ENCODE results near the gene CAMTA1.

Gene CAMTA1

DNA sequence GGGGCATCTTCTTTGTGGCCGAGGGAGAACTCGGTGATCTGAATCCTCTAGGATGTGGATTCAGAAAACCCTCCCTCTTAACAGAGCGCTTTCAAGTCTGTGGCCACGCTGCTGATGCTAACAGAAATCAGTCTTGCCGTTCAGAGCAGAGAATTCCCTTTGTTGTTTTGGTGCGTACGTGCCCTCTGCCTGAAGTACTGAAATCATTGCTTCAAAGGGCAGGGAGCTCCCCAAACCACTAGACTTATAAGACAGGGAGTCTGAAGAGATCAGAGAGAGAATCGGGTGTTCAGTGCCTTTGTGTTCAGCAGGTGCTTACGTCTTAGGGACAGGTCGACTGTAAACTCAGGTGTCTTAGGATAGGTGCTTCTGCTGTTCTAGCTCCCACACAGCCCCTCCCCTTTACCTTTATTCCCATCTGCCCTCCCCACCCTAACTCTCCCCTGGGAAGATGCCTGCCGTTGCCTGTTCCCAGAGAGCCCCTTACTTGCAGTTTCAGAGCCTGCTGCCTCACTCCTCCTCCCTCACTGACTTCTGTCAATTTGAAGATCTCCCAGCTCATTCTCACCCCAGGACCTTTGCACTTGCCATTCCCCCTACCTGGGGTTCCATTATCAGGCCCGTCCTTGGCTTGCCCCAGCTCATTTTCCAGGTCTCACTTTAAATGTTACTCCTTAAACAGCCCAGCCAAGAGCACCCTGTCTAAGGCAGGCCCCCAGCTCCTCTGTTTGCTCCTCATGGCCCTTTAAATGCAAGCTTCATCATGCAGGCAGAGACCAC, 143.0 kb downstream of the CAMTA1 start:
- H3K4me3 ChIP-seq (ENCODE audit: low read depth, low read length) = no peak overlapping the region
- no peak for TF ChIP-seq CTCF (IDR thresholded peaks at IDR 0.05; ENCODE audit: low read depth, low read length)

GRCh38 chr1:6930732-6931300, 145.6 kb downstream of the CAMTA1 start:
- no peak overlapping the region for H3K4me3 ChIP-seq (ENCODE audit: low read depth, low read length)
- no peak for TF ChIP-seq CTCF (IDR thresholded peaks at IDR 0.05; ENCODE audit: low read depth, low read length)

DNA sequence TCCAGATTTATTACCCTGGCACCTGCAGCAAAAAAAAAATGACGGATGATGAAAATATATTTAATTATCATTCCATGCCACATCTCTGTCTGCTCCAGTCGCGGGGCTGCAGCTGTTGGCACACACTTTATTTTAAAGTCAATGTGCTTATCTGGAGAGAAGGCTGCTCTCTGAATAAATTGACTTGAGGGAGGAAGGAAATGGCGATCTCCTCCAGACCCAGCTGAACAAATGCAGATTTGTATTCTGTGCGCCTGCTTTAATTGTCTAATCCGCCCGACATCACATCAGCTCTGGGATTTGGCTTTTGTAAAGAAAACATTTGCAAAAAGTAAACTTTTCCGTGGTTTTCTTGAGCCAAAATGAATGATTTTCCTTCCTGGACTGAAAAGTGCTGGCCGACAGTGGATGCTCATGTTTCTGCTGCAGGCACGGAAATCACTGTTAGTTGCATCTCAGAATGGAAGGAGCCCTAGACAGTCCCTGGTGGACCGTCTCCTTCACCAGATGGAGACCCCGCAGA, 150.2 kb downstream of the CAMTA1 start:
- TF ChIP-seq CTCF (IDR thresholded peaks at IDR 0.05; ENCODE audit: low read depth, low read length) = no peak
- no peak overlapping the region for H3K4me3 ChIP-seq (ENCODE audit: low read depth, low read length)

DNA sequence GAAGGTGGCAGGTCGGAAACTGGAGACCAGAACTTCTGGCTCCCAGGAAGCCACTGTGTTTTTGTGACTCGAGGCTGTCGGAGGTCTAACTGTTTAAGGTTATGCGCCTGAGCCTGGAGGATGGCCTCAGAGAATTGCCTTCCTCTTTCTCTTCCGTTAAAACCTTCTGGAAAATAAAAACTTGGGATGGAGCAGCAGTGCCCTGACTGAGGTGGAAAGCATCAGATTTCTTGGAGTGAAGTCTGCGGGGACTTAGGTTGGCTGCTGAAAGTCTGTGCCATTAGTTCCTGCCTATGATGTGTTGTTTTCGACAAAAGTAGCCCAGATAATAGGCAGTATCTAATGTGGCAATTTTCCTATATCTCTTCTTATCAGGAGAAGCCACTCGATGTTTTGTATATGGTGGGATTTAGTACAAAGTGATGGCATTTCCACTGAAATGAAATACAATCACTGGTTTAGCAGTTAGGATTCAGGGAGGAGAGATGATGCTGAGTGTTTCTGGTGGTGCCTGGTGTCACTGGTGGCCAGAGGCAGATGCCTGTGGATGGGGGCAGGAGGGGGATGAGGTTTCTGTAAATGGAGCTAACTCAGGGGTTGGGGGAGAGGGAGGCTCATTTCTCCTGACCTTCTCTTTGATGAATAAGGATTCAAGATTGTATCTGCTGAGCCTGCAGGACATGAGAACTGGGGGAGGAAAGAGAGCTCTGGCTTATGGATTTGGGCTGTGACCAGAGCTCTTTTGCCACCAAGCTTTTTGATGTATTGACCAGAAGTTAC, 150.8 kb downstream of the CAMTA1 start:
- H3K4me3 ChIP-seq (ENCODE audit: low read depth, low read length) = no peak overlapping the region
- TF ChIP-seq CTCF (IDR thresholded peaks at IDR 0.05; ENCODE audit: low read depth, low read length) = no peak

DNA sequence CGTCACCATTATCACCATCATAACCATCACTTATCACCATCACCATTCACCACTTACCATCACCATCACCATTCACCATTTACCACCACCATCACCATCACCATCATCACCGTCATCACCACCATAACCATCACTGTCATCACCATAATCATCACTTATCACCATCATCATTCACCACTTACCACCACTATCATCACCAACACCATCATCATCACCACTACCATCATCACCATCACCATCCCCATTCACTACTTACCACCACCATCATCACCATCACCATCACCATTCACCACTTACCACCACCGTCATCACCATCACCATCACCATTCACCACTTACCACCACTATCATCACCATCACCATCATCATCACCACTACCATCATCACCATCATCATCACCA, 151.8 kb downstream of the CAMTA1 start:
- no peak for TF ChIP-seq CTCF (IDR thresholded peaks at IDR 0.05; ENCODE audit: low read depth, low read length)
- no peak overlapping the region for H3K4me3 ChIP-seq (ENCODE audit: low read depth, low read length)

DNA sequence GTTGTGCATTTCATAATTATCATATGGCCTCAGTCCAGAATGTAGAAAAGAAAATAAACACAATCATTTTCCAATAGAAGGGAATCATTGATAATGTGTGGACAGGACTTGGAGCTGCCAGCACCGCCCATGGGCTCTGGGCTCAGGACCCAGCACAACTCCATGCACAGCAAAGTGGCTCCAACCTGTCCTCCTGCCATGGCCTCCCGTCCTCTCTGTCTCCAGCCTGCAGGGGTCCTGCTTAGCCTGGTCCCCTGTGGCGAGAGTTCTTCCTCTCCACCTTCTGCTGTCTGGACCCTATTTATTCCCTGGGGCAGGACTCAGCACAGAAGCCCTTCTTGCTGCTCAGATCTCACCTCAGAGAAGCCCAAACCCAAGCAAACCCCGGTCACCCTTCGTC, 154.1 kb downstream of the CAMTA1 start:
- H3K4me3 ChIP-seq (ENCODE audit: low read depth, low read length) = no peak overlapping the region
- no peak for TF ChIP-seq CTCF (IDR thresholded peaks at IDR 0.05; ENCODE audit: low read depth, low read length)

All from WI38 (cell line).